Type B pancreatic cell (in vitro differentiated cells): ENCODE results near the gene OR7G1. TPM values are rescaled to one million over a fixed set of nuclear protein-coding genes. Genes with fewer than 3 reads are reported as not detected.

Experiments used
- DNase-seq: peaks from one replicate; pipeline ENCODE4 v3.0.0; 2021; ENCODE audit warnings: mixed read lengths; ENCODE audit not compliant: unreplicated experiment; ENCODE audit errors: extremely low spot score
- H3K27ac Mint-ChIP-seq: 2 replicates; pipeline ENCODE4 v1.8.0; 2021; ENCODE audit warnings: mild to moderate bottlenecking, mixed read lengths
- H3K27me3 Mint-ChIP-seq: 2 replicates; pipeline ENCODE4 v1.8.0; 2021; ENCODE audit warnings: mixed read lengths
- H3K36me3 Mint-ChIP-seq: 2 replicates; pipeline ENCODE4 v1.8.0; 2021; ENCODE audit warnings: mixed read lengths
- H3K4me1 Mint-ChIP-seq: one replicate; pipeline ENCODE4 v1.8.0; 2021; ENCODE audit warnings: mixed read lengths; ENCODE audit not compliant: unreplicated experiment
- H3K4me3 Mint-ChIP-seq: 2 replicates; pipeline ENCODE4 v1.8.0; 2021; ENCODE audit warnings: mild to moderate bottlenecking, mixed read lengths
- H3K9me3 Mint-ChIP-seq: 2 replicates; pipeline ENCODE4 v1.8.0; 2021; ENCODE audit warnings: mixed read lengths
- CTCF ChIP-seq: fragments of 200-600 bp; sonication (generic); conservative IDR thresholded peaks from 2 replicates; pipeline ENCODE4 v1.5.0; 2021; ENCODE audit warnings: antibody characterized with exemption, mild to moderate bottlenecking
- total RNA-seq: library from RNA; stranded (reverse); gene quantifications from 2 replicates; pipeline ENCODE4 v1.2.1, GENCODE V29; 2021; ENCODE audit warnings: low replicate concordance

OR7G1 gene
- total RNA-seq, 1 donor from 2014 or later = not detected

- peaks cover 27% of the 10 kb centered on the region for H3K9me3 Mint-ChIP-seq
- H3K27ac Mint-ChIP-seq = no peak overlapping the region
- no peak overlapping the region for H3K4me3 Mint-ChIP-seq
- TF ChIP-seq CTCF = no peak
- DNase-seq = no peak
- peaks cover 84% of the 10 kb centered on the region for H3K36me3 Mint-ChIP-seq
- no peaks in the 10 kb centered on the region for H3K27me3 Mint-ChIP-seq
- no peaks in the 10 kb centered on the region for H3K4me1 Mint-ChIP-seq
Measured at GRCh38 chr19:9155591-9155990, 40.0 kb upstream of the OR7G1 start.

DNA sequence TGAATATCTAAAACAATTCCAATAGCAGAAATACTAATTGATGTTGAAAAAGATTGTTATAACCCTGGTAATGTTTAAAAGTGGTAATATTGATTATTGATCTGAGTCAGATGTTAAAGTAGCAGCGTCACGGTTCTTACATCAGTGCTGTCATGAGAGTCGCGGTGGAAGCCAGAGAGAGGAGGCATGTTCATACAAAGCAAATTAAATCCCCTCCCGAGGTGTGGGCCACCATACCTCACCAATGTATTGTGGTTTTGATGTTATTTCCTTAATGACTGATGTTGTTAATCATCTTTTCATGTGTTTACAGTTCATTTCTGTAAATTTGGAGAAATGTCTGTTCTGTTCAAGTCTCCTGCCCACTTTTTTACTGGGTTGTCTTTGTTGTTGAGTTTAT is 35.8 kb upstream of the OR7G1 start:
- H3K27ac Mint-ChIP-seq = no peak overlapping the region
- no peak for TF ChIP-seq CTCF
- no peaks in the 10 kb centered on the region for H3K4me1 Mint-ChIP-seq
- H3K9me3 Mint-ChIP-seq = peaks cover 34% of the 10 kb centered on the region
- H3K36me3 Mint-ChIP-seq = peaks cover 84% of the 10 kb centered on the region
- no peak for DNase-seq
- no peaks in the 10 kb centered on the region for H3K27me3 Mint-ChIP-seq
- H3K4me3 Mint-ChIP-seq = no peak overlapping the region

DNA sequence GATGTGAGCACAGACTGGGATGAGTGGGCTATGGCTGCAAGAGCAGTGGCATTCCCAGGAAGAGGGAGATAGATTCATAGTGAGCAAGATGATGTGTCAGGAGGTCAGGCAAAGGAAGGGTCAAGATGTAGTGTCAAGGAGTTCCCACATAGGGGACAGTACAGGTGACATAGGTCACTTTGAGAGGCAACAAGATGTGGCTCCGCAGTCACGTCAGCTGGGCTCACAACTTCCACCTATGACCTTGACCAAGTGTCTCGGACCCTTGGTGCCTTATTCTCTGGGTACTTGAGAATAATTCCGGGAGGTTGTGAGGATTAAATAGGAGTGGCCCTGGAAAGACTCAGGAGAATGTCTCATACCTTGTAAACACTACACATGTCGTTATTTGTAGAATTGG is 35.1 kb upstream of the OR7G1 start:
- DNase-seq = no peak
- Mint-ChIP-seq H3K4me1 (no peaks in the 10 kb centered on the region), H3K27me3 (no peaks in the 10 kb centered on the region), H3K36me3 (peaks cover 82% of the 10 kb centered on the region), H3K27ac (no peak overlapping the region), H3K9me3 (peaks cover 36% of the 10 kb centered on the region), H3K4me3 (no peak overlapping the region)
- no peak for TF ChIP-seq CTCF

DNA sequence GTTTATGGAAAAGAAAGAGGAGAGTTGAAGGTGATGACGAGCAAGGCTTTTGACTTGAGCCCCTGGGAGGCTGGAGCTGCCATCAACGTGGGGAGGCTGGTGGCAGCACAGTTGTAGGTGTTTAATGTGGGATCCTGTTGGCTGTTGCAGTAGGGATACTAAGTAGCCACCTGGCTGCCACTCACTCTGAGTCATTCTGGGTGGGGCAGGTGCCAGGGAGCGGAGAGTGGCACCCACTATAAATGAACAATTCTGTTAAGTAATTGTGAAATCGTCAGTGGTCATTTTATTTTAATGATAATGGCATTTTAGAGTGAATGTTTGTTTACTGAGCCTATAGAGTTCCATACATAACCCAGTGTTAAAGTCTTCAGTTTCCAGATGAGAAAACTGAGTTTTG is 34.4 kb upstream of the OR7G1 start:
- no peak for DNase-seq
- Mint-ChIP-seq H3K36me3 (peaks cover 81% of the 10 kb centered on the region), H3K27ac (no peak overlapping the region), H3K4me1 (no peaks in the 10 kb centered on the region), H3K27me3 (no peaks in the 10 kb centered on the region), H3K4me3 (no peak overlapping the region), H3K9me3 (peaks cover 40% of the 10 kb centered on the region)
- no peak for TF ChIP-seq CTCF

GRCh38 chr19:9148697-9149096 is 33.1 kb upstream of the OR7G1 start:
- TF ChIP-seq CTCF = no peak
- no peak for DNase-seq
- Mint-ChIP-seq H3K4me3 (no peak overlapping the region), H3K4me1 (no peaks in the 10 kb centered on the region), H3K27me3 (no peaks in the 10 kb centered on the region), H3K9me3 (peaks cover 39% of the 10 kb centered on the region), H3K36me3 (peaks cover 81% of the 10 kb centered on the region), H3K27ac (no peak overlapping the region)

- Mint-ChIP-seq H3K9me3 (peaks cover 35% of the 10 kb centered on the region), H3K4me1 (no peaks in the 10 kb centered on the region), H3K27ac (no peak overlapping the region), H3K36me3 (peaks cover 80% of the 10 kb centered on the region), H3K4me3 (no peak overlapping the region), H3K27me3 (no peaks in the 10 kb centered on the region)
- TF ChIP-seq CTCF = no peak
- no peak for DNase-seq
Measured at GRCh38 chr19:9146882-9147281, 31.3 kb upstream of the OR7G1 start.
